Bronchial epithelial cell (primary cell): Measurements from ENCODE around the gene ITGA6. TPM values are rescaled to one million over a fixed set of nuclear protein-coding genes. Genes with fewer than 3 reads are reported as not detected.

Experiments used
- DNase-seq: peaks from one replicate; pipeline ENCODE4 v3.0.0-alpha.2; 2010; ENCODE audit warnings: low read depth
- FAIRE-seq: peaks from 2 replicates; lab custom pipeline; 2011; peaks lifted over from hg19 to GRCh38; lab: Jason Lieb, UNC
- H3K27me3 ChIP-seq: 2 replicates; pipeline ENCODE4 v1.5.1; 2011; ENCODE audit warnings: low read length; ENCODE audit not compliant: control insufficient read depth, insufficient read depth
- H3K36me3 ChIP-seq: 2 replicates; pipeline ENCODE4 v1.5.1; 2011; ENCODE audit warnings: low read length; ENCODE audit not compliant: control insufficient read depth, insufficient read depth
- H3K4me3 ChIP-seq: 2 replicates; pipeline ENCODE4 v1.5.1; 2011; ENCODE audit warnings: mild to moderate bottlenecking, low read depth, low read length, control low read depth
- total RNA-seq: library from RNA; depleted of rRNA; stranded (reverse); fragments of >200 nt; gene quantifications from 2 replicates; pipeline ENCODE4 v1.2.1, GENCODE V29; 2014
- TF ChIP-seq, protein P1 (sequence below): IDR thresholded peaks from 2 replicates; pipeline ENCODE4 v1.5.1; 2011; ENCODE audit warnings: mild to moderate bottlenecking, moderate library complexity, low read length, control low read depth, inconsistent platforms; ENCODE audit not compliant: insufficient read depth, severe bottlenecking

The ITGA6 gene
- total RNA-seq, 1 donor from 2014 or later = 390 TPM

DNA sequence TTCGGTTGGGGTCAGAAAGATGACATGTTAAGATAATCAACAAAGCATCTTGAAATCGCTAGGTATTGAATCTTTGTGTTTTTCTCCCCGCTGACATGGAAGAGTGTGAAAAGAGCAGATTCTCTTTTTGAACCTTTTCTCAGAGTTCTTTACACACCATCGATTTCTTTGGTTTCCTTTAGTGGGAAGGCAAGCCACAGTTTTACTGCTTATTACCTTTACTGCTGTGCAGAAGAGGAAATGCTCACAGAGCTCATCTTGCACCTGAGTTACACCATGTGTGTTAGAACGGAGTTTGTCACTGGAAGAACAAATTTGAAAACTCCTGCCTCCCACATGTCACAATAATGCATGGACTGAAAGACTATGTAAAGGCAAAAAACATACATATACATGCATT is 83.2 kb downstream of the ITGA6 start:
- no peaks in the 10 kb centered on the region for H3K36me3 ChIP-seq
- H3K4me3 ChIP-seq = no peak overlapping the region
- DNase-seq (no peak), FAIRE-seq (no peak)
- TF ChIP-seq, protein P1, sequence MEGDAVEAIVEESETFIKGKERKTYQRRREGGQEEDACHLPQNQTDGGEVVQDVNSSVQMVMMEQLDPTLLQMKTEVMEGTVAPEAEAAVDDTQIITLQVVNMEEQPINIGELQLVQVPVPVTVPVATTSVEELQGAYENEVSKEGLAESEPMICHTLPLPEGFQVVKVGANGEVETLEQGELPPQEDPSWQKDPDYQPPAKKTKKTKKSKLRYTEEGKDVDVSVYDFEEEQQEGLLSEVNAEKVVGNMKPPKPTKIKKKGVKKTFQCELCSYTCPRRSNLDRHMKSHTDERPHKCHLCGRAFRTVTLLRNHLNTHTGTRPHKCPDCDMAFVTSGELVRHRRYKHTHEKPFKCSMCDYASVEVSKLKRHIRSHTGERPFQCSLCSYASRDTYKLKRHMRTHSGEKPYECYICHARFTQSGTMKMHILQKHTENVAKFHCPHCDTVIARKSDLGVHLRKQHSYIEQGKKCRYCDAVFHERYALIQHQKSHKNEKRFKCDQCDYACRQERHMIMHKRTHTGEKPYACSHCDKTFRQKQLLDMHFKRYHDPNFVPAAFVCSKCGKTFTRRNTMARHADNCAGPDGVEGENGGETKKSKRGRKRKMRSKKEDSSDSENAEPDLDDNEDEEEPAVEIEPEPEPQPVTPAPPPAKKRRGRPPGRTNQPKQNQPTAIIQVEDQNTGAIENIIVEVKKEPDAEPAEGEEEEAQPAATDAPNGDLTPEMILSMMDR = no peak
- H3K27me3 ChIP-seq = no peaks in the 10 kb centered on the region

DNA sequence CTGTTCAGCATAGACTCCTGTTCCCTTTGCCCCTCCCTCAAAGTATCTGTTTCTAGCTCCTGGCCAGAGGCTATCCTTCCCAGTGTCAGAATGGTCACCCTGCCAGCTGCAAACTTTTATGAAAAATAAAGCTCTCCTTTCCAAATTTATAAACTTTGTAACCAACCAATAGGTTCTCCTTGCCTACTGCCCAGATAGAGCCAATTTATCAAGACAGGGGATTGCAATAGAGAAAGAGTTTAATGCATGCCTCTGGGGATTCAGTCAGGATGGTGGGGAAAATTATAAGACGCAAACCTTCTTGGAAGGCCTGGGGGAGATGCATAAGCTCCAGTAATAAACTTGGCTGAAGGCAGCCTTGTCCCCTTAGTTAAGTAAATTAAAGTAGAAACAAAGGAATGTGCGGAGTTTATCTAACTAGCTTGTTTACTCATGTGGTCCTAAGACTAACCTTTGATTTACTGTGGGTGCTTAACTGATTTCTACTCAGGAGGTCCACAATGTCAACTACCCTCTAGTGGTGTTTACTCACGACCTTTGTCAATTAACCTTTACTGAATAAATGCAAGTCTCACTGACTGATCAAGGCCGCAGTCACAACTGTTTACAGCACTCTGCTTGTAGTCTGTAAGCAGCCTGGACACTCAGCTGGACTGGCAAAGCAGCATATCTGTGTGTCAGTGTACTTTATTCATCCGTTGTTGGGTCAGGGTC is 85.6 kb downstream of the ITGA6 start:
- FAIRE-seq = no peak
- TF ChIP-seq, protein P1 = no peak
- no peak overlapping the region for H3K4me3 ChIP-seq
- H3K27me3 ChIP-seq = no peaks in the 10 kb centered on the region
- no peaks in the 10 kb centered on the region for H3K36me3 ChIP-seq
- DNase-seq = no peak

DNA sequence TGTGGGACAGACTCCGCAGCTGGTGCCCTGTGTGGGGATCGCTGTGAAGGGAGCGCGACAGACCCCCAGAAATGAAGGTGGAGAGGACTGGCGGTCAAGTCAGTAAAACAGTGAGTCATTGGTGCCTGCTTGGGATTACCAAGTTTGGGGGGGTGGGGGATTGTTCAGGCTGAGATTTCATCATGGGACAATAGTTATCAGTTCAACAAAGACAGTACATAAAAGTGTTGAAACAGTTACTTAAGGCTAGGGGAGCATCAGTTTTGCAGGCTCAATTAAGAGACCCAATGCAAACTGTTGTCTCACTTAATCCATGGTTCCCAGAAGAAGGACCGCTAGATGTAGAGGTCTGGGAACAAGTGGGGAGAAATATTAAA is 86.1 kb downstream of the ITGA6 start:
- FAIRE-seq (no peak), DNase-seq (no peak)
- TF ChIP-seq, protein P1 = no peak
- Histone ChIP-seq H3K27me3 (no peaks in the 10 kb centered on the region), H3K4me3 (no peak overlapping the region), H3K36me3 (no peaks in the 10 kb centered on the region)

DNA sequence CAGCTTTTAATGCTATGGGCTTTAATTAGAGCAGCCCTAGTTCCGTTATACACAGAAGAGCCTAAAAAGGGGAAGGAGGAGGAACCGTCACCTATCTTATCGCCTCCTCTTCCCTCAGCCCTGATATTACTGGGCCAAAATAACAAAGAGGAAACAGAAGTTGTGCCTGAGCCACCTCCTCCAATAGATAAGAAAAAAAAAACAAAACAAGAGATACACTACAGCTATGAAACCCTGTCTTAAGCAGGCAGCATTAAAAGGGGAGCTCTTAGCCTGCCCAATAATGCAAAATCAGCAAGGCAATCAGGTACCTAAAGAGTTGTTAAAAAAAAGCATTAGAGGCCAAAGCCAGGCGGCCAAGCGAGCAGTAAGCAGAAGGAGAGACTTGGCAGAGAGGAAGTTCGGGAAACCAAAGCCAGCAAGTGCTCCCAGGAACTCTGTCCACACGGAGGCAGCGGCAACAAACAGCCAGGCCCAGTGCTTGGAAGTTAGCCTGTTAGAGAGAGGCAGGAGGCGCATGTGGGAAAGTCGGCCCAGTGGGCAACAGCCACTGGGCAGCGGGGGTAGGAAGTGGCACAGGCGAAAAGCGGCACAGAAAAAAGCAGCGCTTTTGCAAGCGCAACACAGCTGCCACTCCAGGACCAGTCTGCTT is 86.7 kb downstream of the ITGA6 start:
- Histone ChIP-seq H3K36me3 (no peaks in the 10 kb centered on the region), H3K27me3 (no peaks in the 10 kb centered on the region), H3K4me3 (no peak overlapping the region)
- no peak for DNase-seq
- TF ChIP-seq, protein P1 = no peak
- FAIRE-seq = no peak

DNA sequence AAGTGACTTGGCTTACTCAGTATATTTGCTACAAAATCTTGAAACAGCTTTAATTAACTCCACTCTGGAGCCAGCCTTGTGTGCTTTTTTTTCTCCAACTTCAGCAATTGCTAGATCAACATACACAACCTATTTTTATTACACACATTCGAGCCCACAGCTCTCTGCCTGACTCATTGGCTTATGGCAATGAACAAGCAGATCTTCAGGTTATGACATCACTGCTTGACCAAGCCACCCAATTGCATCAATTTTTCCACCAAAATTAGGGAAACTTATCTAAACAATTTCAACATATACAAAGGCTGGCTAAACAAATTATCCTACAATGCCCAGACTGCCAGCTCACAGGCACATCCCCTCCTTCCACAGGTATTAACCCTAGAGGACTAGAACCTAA is 88.9 kb downstream of the ITGA6 start:
- H3K4me3 ChIP-seq = no peak overlapping the region
- TF ChIP-seq, protein P1 = no peak
- DNase-seq (peak; percentile 68), FAIRE-seq (no peak)
- H3K36me3 ChIP-seq = no peaks in the 10 kb centered on the region
- no peaks in the 10 kb centered on the region for H3K27me3 ChIP-seq

DNA sequence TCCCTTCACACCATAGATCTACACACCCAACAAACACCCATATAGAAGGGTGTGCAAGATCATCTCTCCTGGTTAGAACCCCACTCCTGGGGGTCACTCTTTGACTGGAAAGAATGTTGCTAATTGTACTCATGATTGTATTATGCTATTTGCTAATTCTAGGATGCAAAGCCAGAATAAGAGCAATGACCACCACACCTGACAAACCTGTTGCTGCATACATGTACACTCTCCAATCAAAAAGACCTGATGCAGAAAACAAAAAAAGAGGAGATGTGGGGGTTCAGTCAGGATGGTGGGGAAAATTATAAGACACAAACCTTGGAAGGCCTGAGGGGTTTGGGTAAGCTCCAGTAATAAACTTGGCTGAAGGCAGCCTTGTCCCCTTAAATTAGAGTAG is 91.6 kb downstream of the ITGA6 start:
- Histone ChIP-seq H3K4me3 (no peak overlapping the region), H3K36me3 (no peaks in the 10 kb centered on the region), H3K27me3 (no peaks in the 10 kb centered on the region)
- FAIRE-seq (no peak), DNase-seq (no peak)
- TF ChIP-seq, protein P1 = no peak
